Right lobe of liver (tissue), 4 donors: ENCODE data around the gene WBP2.

Experiments used
- POLR2A ChIP-seq: fragments of 450-650 bp; IDR thresholded peaks from one replicate; pipeline ENCODE4 v1.6.1; 2017; ENCODE audit warnings: antibody characterized with exemption, mild to moderate bottlenecking
- TF ChIP-seq, protein P1 (sequence below), 4 donors: fragments of 200-600 bp in 3 of 4; fragments of 450-650 bp in 1 of 4; IDR thresholded peaks; one replicate each; pipeline versions ENCODE4 v1.5.1 to v1.8.0; 2016 to 2022; ENCODE audit warnings: antibody characterized with exemption in 4 of 4, mild to moderate bottlenecking in 2 of 4
- donor health status: DM: no; HTN: no; CAD: no.
- donor health status: DM: no; HTN: no; CAD: no.
- donor health status: DM: no; HTN: yes; CAD: no.

DNA sequence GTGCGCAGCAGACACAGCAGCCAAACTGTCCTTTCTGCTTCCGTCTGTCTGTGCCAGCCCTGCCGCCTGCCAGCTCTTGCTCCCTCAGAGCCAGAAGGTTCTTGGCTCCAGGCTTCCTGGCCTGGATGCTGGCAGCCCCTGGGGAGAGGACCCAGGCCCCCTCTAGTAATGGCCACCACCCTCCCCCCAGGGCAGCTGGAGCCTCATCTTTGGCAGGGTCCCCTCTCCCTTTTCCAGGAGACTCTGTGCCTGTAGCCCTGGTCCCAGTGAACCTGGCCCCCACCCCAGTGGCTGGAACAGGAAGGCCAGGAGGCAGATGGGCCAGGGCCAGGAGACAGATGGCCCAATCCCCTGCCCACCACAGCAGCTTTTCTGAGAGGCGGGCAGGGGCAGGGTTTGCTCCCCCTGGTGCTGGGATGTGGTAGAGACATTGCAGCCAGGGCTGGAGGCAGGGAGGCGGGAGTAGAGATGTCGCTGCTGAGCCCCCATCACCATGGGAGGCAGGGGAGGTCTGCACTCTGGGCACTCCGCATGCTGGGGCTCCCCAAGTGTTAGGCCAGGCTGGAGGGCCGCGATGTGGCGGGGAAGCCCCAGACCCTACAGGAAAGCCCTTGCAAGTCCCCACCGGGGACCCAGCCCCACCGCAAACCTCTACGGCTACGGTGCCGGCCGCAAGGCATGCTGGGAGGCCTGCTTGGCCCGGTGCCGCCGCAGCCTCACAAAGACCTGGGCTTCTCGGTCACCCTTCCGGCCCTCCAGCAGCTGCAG, 27.6 kb downstream of the WBP2 start:
- no peak for TF ChIP-seq POLR2A
- TF ChIP-seq, protein P1, sequence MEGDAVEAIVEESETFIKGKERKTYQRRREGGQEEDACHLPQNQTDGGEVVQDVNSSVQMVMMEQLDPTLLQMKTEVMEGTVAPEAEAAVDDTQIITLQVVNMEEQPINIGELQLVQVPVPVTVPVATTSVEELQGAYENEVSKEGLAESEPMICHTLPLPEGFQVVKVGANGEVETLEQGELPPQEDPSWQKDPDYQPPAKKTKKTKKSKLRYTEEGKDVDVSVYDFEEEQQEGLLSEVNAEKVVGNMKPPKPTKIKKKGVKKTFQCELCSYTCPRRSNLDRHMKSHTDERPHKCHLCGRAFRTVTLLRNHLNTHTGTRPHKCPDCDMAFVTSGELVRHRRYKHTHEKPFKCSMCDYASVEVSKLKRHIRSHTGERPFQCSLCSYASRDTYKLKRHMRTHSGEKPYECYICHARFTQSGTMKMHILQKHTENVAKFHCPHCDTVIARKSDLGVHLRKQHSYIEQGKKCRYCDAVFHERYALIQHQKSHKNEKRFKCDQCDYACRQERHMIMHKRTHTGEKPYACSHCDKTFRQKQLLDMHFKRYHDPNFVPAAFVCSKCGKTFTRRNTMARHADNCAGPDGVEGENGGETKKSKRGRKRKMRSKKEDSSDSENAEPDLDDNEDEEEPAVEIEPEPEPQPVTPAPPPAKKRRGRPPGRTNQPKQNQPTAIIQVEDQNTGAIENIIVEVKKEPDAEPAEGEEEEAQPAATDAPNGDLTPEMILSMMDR (IDR thresholded peaks at IDR 0.05) = peak; percentile 46 to 63 (median 56)
